WERI-Rb-1 (cell line): ENCODE measurements around the gene PLCH2.

Source experiments
- DNase-seq: peaks from one replicate; pipeline ENCODE4 v3.0.0-alpha.2; 2020
- H3K27ac ChIP-seq: fragments of 250-450 bp; sonication (Bioruptor Pico); 2 replicates; pipeline ENCODE4 v1.5.1; 2020; ENCODE audit warnings: mild to moderate bottlenecking, moderate library complexity
- H3K27me3 ChIP-seq: fragments of 250-450 bp; sonication (Bioruptor Pico); 2 replicates; pipeline ENCODE4 v1.5.1; 2021; ENCODE audit warnings: mild to moderate bottlenecking, low read depth, moderate library complexity; ENCODE audit not compliant: insufficient read depth, severe bottlenecking
- H3K36me3 ChIP-seq: fragments of 250-450 bp; sonication (Bioruptor Pico); 2 replicates; pipeline ENCODE4 v1.5.1; 2020; ENCODE audit warnings: mild to moderate bottlenecking, moderate library complexity
- H3K4me3 ChIP-seq: 2 replicates; pipeline ENCODE4 v1.5.1; 2011; ENCODE audit warnings: low read depth, mild to moderate bottlenecking, control low read depth, low read length
- H3K9me3 ChIP-seq: fragments of 250-450 bp; sonication (Bioruptor Pico); 2 replicates; pipeline ENCODE4 v1.5.1; 2021; ENCODE audit warnings: mild to moderate bottlenecking, moderate library complexity; ENCODE audit not compliant: severe bottlenecking
- TF ChIP-seq, protein P1 (sequence below): IDR thresholded peaks from 2 replicates; pipeline ENCODE4 v1.5.1; 2011; ENCODE audit warnings: low read depth, mild to moderate bottlenecking, control low read depth, inconsistent platforms, low read length

PLCH2 gene

DNA sequence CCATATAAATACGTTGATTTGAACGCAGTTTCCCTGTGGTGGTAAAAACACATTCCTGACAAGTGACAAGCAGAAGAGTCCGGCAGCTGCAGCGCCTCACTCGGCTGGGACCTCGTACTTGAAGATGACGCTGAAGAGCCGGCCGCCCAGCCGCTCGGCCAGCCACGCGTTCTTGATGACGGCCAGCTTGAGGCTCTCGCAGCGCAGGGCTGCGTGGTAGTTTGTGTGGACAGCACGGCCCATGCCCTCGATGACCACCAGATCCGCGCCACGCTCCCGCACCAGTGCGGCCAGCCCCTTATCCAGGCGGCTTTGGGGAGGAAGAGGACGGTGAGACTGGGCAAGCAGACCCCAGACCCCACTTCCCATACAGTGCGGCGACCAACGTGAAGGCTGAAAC is 32.7 kb downstream of the PLCH2 start:
- no peak overlapping the region for H3K4me3 ChIP-seq
- no peak for DNase-seq
- TF ChIP-seq, protein P1, sequence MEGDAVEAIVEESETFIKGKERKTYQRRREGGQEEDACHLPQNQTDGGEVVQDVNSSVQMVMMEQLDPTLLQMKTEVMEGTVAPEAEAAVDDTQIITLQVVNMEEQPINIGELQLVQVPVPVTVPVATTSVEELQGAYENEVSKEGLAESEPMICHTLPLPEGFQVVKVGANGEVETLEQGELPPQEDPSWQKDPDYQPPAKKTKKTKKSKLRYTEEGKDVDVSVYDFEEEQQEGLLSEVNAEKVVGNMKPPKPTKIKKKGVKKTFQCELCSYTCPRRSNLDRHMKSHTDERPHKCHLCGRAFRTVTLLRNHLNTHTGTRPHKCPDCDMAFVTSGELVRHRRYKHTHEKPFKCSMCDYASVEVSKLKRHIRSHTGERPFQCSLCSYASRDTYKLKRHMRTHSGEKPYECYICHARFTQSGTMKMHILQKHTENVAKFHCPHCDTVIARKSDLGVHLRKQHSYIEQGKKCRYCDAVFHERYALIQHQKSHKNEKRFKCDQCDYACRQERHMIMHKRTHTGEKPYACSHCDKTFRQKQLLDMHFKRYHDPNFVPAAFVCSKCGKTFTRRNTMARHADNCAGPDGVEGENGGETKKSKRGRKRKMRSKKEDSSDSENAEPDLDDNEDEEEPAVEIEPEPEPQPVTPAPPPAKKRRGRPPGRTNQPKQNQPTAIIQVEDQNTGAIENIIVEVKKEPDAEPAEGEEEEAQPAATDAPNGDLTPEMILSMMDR, result no peak
- H3K9me3 ChIP-seq, result no peaks in the 10 kb centered on the region
- no peaks in the 10 kb centered on the region for H3K27me3 ChIP-seq
- peaks cover 84% of the 10 kb centered on the region for H3K36me3 ChIP-seq
- H3K27ac ChIP-seq, result no peak overlapping the region

DNA sequence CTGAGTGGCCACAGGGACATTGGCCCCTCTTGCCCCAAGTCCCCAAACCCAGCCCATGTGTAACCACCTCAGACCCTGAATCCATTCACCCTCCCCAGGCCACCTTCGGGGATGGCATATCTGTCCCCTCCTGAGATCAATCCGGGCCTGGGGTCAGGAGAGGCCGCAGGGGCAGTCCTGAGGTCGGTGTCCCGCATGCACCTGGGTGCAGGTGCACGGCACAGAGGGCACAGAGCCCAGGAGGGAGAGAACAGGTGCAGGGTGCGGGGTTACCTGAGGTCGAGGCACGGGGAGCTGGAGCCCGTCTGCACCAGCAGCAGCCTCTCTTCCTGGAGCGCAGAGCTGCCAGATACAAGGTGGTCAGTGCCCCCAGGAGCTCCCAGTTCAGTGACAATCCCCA is 33.5 kb downstream of the PLCH2 start:
- Histone ChIP-seq H3K9me3 (no peaks in the 10 kb centered on the region), H3K27ac (peak overlapping the region; percentile 9), H3K36me3 (peaks cover 82% of the 10 kb centered on the region), H3K27me3 (no peaks in the 10 kb centered on the region), H3K4me3 (no peak overlapping the region)
- TF ChIP-seq, protein P1, result no peak
- no peak for DNase-seq

DNA sequence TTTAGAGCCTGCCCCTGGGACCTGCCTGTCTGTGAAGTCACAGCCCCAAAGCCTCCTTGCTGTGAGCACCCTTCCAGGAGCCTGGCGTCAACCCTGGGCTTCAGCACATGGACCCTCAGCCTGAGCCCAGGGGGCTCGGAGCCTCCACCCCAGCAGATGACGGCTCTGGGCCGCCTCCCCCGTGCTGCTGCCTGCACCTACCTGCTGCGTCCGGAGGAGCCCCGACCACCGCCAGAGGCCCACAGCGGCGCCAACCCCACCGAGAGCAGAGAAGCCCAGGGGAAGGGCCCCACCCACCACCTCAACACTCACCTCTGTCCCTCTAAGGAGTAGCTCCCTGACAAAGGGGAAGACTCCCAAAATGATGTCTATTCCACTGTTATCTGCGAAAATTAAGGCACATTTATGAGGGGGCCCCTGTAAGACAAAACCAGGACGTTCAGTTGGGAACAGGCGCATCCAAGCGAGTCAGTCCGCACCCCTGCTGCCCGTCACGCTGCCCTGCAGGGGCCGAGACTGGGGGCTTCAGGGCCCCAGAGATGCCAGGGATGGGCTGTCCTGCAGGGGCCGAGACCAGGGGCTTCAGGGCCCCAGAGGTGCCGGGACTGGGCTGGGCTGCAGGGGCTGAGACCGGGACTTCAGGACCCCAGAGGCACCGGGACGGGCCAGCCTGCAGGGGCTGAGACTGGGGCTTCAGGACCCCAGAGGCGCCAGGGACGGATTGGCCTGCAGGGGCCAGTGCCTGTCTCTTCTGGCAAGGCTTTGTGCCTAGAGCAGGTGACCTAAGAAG is 34.5 kb downstream of the PLCH2 start:
- H3K27ac ChIP-seq, result peak overlapping the region; percentile 9; the same call in 1 of the 2 replicates
- H3K9me3 ChIP-seq, result no peaks in the 10 kb centered on the region
- no peaks in the 10 kb centered on the region for H3K27me3 ChIP-seq
- H3K4me3 ChIP-seq, result no peak overlapping the region
- DNase-seq, result no peak
- TF ChIP-seq, protein P1, result no peak
- H3K36me3 ChIP-seq, result peaks cover 83% of the 10 kb centered on the region

DNA sequence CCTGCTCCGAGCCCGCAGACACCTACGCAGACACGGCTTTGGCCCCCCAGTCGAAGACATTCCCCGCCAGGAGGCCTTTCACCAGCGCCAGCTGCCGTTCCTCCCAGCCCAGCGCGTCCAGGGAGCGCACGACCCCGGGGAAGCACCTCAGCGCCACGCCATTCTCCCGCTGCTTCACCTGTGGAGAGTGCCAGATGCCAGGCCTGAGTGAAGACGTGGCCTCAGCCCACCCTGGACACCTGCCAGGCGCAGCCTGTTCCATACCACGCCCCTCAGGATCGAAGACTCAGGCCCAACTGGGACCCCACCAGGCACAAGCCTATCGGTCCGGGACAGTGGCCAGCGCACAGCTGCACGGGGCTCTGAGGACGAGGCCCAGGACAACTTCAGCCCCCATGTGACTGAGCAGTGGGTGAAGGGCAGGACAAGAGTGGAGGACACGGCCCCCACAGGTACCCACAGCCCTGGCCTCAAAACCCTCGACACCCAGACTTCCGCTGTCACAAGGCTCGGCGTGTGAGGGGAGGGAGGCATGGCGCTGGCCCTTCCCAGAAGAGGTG is 36.9 kb downstream of the PLCH2 start:
- Histone ChIP-seq H3K36me3 (peaks cover 96% of the 10 kb centered on the region), H3K27me3 (no peaks in the 10 kb centered on the region), H3K27ac (no peak overlapping the region), H3K4me3 (no peak overlapping the region), H3K9me3 (no peaks in the 10 kb centered on the region)
- TF ChIP-seq, protein P1, result no peak
- no peak for DNase-seq

DNA sequence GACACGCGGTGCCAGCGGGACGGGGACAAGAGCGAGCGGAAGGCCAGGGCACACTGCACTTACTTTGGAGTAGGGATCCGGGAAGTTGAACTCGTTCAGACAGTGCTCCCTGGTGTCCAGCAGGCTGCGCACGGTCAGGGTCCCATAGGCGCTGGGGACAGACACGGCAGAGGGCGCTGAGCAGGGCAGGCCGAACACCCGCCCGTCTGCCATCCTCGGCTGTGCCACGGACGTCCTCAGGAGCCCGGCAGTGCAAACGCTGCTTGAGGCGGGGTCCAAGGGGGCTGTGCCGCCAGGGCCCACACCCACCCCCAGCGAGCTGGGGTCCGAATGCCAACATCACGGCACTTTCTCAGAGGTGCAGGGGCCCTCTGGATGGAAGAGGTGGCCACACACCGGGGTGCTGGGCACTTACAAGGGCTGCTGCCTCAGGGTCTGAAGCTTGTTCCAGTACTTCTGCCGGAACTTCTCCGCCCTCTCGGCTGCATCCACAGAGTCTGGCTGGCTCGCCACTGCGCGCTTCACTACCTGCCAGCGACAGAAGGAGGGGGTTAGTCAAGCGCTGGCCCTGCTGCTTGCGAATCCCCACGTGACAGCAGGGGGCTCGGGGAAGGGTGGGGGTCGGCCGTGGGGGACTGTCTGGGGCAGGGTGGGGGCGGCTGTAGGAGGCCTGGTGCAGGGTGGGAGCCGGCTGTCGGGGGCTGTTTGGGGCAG is 38.0 kb downstream of the PLCH2 start:
- Histone ChIP-seq H3K36me3 (peaks cover 96% of the 10 kb centered on the region), H3K4me3 (no peak overlapping the region)

More for the DNA sequence above, 38.0 kb downstream of the PLCH2 start:
- DNase-seq, result no peak
- TF ChIP-seq, protein P1, result no peak
- no peaks in the 10 kb centered on the region for H3K27me3 ChIP-seq
- H3K27ac ChIP-seq, result no peak overlapping the region
- H3K9me3 ChIP-seq, result no peaks in the 10 kb centered on the region
